22Rv1 (cell line): ENCODE data around the gene SLC19A3.

Experiments
- CTCF ChIP-seq: fragments of 450-650 bp; IDR thresholded peaks from 2 replicates; pipeline ENCODE4 v1.5.1; 2017; ENCODE audit warnings: mild to moderate bottlenecking
- ZFX ChIP-seq: fragments of 450-650 bp; IDR thresholded peaks from 2 replicates; pipeline ENCODE4 v1.6.1; 2017; ENCODE audit warnings: antibody characterized with exemption, borderline replicate concordance

- TF ChIP-seq CTCF (no peak), ZFX (no peak)
Measured at GRCh38 chr2:227654426-227654825, 63.4 kb downstream of the SLC19A3 start.
